ENCODE data around the gene AP2A2.

DNA sequence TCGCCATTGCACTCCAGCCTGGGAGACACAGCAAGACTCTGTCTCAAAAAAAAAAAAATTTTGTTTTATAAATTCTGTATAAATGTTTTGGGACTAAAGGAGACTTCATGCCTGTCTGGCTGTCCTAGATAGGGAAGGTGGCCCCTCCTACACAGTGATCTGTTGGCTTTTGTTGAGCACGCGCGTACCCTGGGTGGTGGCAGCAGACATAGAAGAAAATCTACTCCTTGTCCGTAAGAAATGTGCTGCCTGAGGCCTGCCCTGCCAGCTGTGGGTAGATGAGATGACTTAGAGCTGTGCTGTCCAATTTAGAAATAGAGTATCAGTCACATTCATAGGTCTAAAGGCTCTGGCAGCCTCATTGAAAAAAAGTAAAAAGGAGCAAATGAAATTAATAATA is 37.0 kb downstream of the AP2A2 start:
- TF ChIP-seq, protein P1, sequence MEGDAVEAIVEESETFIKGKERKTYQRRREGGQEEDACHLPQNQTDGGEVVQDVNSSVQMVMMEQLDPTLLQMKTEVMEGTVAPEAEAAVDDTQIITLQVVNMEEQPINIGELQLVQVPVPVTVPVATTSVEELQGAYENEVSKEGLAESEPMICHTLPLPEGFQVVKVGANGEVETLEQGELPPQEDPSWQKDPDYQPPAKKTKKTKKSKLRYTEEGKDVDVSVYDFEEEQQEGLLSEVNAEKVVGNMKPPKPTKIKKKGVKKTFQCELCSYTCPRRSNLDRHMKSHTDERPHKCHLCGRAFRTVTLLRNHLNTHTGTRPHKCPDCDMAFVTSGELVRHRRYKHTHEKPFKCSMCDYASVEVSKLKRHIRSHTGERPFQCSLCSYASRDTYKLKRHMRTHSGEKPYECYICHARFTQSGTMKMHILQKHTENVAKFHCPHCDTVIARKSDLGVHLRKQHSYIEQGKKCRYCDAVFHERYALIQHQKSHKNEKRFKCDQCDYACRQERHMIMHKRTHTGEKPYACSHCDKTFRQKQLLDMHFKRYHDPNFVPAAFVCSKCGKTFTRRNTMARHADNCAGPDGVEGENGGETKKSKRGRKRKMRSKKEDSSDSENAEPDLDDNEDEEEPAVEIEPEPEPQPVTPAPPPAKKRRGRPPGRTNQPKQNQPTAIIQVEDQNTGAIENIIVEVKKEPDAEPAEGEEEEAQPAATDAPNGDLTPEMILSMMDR (tag by site-specific recombination; IDR thresholded peaks at IDR 0.05): no peak
- no peak for TF ChIP-seq GLIS1 (tag by site-specific recombination; IDR thresholded peaks at IDR 0.05)
- no peak for TF ChIP-seq ZNF704 (tag by site-specific recombination; IDR thresholded peaks at IDR 0.05)
- TF ChIP-seq, protein P2, sequence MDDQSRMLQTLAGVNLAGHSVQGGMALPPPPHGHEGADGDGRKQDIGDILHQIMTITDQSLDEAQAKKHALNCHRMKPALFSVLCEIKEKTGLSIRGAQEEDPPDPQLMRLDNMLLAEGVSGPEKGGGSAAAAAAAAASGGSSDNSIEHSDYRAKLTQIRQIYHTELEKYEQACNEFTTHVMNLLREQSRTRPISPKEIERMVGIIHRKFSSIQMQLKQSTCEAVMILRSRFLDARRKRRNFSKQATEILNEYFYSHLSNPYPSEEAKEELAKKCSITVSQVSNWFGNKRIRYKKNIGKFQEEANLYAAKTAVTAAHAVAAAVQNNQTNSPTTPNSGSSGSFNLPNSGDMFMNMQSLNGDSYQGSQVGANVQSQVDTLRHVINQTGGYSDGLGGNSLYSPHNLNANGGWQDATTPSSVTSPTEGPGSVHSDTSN (CRISPR knock-in tag; IDR thresholded peaks at IDR 0.05): no peak
- no peak for TF ChIP-seq ZNF302 (tag by site-specific recombination; IDR thresholded peaks at IDR 0.05; ENCODE audit: low read depth)
- no peak for TF ChIP-seq ZNF311 (tag by site-specific recombination; IDR thresholded peaks at IDR 0.05; ENCODE audit: borderline replicate concordance)
- TF ChIP-seq, protein P3, sequence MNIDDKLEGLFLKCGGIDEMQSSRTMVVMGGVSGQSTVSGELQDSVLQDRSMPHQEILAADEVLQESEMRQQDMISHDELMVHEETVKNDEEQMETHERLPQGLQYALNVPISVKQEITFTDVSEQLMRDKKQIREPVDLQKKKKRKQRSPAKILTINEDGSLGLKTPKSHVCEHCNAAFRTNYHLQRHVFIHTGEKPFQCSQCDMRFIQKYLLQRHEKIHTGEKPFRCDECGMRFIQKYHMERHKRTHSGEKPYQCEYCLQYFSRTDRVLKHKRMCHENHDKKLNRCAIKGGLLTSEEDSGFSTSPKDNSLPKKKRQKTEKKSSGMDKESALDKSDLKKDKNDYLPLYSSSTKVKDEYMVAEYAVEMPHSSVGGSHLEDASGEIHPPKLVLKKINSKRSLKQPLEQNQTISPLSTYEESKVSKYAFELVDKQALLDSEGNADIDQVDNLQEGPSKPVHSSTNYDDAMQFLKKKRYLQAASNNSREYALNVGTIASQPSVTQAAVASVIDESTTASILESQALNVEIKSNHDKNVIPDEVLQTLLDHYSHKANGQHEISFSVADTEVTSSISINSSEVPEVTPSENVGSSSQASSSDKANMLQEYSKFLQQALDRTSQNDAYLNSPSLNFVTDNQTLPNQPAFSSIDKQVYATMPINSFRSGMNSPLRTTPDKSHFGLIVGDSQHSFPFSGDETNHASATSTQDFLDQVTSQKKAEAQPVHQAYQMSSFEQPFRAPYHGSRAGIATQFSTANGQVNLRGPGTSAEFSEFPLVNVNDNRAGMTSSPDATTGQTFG (tag by site-specific recombination; IDR thresholded peaks at IDR 0.05; ENCODE audit: borderline replicate concordance): no peak
- no peak for TF ChIP-seq ZNF76 (tag by site-specific recombination; IDR thresholded peaks at IDR 0.05; ENCODE audit: borderline replicate concordance, low read depth)
- no peak for TF ChIP-seq ZNF423 (tag by site-specific recombination; IDR thresholded peaks at IDR 0.05)
- no peak for TF ChIP-seq HOXA7 (CRISPR knock-in tag; IDR thresholded peaks at IDR 0.05; ENCODE audit: borderline replicate concordance)
- TF ChIP-seq ZNF146 (tag by site-specific recombination; IDR thresholded peaks at IDR 0.05): no peak
- no peak for TF ChIP-seq ZNF274 (IDR thresholded peaks at IDR 0.05; ENCODE audit: low read length)
- no peak for TF ChIP-seq ZNF274 (tag by site-specific recombination; IDR thresholded peaks at IDR 0.05; ENCODE audit: borderline replicate concordance)
- TF ChIP-seq, protein P4, sequence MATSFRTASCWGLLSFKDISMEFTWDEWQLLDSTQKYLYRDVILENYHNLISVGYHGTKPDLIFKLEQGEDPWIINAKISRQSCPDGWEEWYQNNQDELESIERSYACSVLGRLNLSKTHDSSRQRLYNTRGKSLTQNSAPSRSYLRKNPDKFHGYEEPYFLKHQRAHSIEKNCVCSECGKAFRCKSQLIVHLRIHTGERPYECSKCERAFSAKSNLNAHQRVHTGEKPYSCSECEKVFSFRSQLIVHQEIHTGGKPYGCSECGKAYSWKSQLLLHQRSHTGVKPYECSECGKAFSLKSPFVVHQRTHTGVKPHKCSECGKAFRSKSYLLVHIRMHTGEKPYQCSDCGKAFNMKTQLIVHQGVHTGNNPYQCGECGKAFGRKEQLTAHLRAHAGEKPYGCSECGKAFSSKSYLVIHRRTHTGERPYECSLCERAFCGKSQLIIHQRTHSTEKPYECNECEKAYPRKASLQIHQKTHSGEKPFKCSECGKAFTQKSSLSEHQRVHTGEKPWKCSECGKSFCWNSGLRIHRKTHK (tag by site-specific recombination; IDR thresholded peaks at IDR 0.05): no peak
- TF ChIP-seq REST (tag by site-specific recombination; IDR thresholded peaks at IDR 0.05): no peak
